GM18498 (cell line): ENCODE data around the gene ARID3C.
A peak's percentile ranks its signal among the peaks of the same experiment; 100 is the strongest.
"Not testable (repeated sequence)": the region's sequence is repeated elsewhere in the genome, so short reads cannot be mapped to it uniquely, and the experiment has no call there.

Experiments used
- ATAC-seq: cut with Tn5 transposase; IDR thresholded peaks from one replicate; pipeline ENCODE4 v1.9.1; 2021; ENCODE audit warnings: mild to moderate bottlenecking, moderate library complexity; ENCODE audit not compliant: unreplicated experiment

The ARID3C gene

GRCh38 chr9:34652602-34653000 lies 23.7 kb upstream of the ARID3C start:
- no peak for ATAC-seq

GRCh38 chr9:34651876-34652601 lies 23.2 kb upstream of the ARID3C start, which contains the start of gene IL11RA:
Gene IL11RA, plus strand, starts transcription at chr9:34652185. Its CDS starts 3,033 bp downstream, at chr9:34655218.
- no peak for ATAC-seq

DNA sequence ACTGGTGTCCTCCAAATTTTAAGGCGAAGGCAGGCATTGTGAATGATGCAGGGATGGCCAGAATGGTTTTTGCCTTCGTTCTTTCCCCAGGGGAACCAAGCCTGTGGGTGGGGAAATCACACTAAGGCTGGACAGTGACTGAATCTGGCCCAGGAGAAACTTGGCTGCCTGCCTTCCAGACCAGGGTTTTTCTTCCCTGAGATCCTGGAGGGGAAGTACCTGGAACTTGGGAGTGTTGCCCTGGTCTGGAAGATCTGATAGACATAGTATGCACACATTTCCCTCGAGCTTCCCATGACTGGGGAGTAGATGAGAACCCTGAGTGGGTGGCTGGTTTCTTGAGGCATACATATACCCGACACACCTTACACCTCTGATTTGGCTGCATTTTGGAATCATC lies 22.5 kb upstream of the ARID3C start:
- no peak for ATAC-seq

DNA sequence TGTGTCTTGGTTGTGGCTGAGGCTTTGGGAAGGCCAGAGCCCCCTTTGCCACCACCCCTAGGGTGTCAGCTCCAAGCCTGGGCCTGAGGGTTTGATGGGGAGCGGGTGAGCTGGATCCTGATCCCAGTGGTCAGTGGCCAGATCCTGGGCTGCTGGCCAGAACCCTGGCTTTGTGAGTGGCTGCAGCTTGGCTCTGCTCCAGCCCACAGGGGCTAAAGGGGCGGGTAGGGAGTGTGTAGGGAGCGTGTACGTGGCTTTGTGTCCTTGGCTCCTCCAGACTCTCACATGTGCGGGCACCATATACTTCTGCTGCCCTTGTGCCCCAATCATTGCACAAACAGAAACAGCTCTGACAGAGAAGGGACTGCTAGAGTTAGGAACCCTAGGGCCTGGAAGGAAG lies 21.9 kb upstream of the ARID3C start:
- no peak for ATAC-seq

DNA sequence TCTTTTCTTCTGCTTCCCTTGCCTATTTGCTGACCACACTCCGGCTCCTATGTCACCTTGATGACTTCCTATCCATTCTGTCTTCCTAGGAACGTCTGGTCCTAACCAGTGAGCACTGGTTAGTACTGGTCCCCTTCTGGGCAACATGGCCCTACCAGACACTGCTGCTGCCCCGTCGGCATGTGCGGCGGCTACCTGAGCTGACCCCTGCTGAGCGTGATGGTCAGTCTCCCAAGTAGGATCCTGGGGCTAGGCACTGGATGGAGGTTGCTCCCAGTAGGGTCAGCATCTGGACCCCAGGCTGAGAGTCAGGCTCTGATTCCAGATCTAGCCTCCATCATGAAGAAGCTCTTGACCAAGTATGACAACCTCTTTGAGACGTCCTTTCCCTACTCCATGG lies 19.8 kb upstream of the ARID3C start:
- ATAC-seq: no peak

- no peak for ATAC-seq
Observed at GRCh38 chr9:34647651-34648050, 18.8 kb upstream of the ARID3C start.

GRCh38 chr9:34647084-34647403 lies 18.2 kb upstream of the ARID3C start:
- ATAC-seq: no peak

DNA sequence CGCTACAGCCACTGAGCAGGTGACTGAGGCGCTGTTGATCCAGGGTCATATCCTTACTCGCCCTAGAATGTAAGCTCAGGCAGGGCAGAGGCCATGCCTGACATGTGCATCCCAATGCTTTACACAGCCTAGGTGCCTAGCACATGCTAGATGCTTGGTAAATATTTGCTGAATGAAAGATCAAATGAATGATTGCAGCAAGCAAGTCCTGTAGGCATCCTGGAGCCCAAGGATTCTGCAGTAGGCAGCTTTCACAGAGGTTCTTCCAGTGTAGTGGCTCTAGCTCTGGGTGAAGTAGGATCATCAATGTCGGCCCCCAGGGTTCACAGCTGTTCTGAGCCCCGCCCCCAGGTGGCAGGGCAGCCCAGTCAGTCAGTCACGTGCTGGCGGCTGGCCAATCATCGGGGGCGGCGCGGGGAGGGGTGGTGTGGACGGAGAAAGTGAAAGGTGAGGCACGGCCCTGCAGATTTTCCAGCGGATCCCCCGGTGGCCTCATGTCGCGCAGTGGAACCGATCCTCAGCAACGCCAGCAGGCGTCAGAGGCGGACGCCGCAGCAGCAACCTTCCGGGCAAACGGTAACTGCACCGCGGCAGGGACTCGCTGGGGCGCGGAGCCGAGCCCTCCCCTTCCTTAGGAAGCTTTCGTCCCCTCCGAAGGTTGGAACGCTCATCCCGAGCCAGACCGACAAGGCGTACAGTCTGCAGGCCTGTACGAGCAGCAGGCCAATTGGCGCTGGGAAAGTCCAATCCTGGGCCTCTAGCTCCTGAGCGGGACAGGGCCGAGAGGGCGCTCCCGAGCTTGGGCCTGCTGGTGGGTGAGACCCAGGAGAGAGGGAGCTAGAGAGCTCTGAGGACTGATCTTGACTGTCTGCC lies 17.6 kb upstream of the ARID3C start, which contains the start of gene GALT:
GALT (plus strand) TSS at position 465 of the 873 bp plus-strand sequence; CDS start at position 495, 30 bp downstream.
- ATAC-seq: peak; percentile 91

GRCh38 chr9:34644766-34645314 lies 16.0 kb upstream of the ARID3C start:
- ATAC-seq: no peak

- no peak for ATAC-seq
Observed at GRCh38 chr9:34642679-34643078, 13.8 kb upstream of the ARID3C start.

DNA sequence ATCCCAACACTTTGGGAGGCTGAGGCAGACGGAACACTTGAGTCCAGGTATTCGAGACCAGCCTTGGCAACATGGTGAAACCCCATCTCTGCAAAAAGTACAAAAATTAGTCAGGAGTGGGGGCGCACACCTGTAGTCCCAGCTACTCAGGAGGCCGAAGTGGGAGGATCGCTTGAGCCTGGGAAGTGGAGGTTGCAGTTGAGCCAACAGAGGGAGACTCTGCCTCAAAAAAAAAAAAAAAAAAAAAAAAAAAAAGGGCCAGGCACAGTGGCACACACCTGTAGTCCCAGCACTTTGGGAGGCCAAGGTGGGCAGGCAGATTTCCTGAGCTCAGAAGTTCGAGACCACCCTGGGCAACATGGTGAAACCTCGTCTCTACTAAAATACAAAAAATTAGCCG lies 10.5 kb upstream of the ARID3C start:
- not testable (repeated sequence) for ATAC-seq

GRCh38 chr9:34638138-34638445 lies 9.2 kb upstream of the ARID3C start:
- no peak for ATAC-seq

DNA sequence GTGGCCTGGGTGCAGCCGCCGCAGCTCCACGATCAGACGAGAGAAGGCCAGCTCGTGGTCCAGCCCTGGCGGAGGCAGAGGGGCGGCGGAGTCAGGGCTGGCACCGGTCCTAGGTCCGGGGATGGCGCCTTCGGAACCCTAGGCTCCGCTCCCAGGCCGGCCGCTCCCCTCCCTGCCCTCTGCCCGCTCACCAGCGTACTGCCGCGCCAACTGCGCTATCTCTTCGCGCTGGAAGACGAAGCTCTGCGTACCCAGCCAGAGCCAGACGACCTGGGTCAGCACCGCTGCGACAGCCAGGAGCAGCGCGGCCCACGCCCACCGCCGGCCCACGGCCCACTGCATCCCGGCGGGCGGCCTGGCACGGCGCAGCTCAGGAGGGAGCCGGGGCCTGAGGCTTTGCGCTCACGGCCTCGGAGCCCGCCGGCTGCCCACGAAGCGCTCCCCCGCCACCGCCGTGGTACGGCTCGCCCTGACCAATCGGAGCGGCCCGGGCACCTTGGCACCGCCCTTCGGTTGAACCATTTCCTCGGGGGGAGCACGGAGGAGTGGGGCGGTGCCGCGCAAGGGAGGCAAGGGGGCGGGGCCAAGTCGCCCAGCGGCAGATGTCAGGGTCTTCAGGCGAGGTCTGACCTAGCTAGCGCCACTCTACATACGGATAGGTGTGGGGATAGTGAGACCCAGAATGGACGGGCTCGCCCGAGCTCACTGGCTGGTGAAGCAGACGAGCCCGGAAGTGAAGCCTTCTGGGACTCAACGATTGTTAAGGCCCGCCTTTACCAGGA lies 8.7 kb upstream of the ARID3C start, which contains the start of gene SIGMAR1:
SIGMAR1 (minus strand) TSS at position 432 of the 782 bp plus-strand sequence; CDS start at position 342, 90 bp downstream.
- peak; percentile 91 for ATAC-seq

GRCh38 chr9:34636791-34637355 lies 8.0 kb upstream of the ARID3C start:
- no peak for ATAC-seq

DNA sequence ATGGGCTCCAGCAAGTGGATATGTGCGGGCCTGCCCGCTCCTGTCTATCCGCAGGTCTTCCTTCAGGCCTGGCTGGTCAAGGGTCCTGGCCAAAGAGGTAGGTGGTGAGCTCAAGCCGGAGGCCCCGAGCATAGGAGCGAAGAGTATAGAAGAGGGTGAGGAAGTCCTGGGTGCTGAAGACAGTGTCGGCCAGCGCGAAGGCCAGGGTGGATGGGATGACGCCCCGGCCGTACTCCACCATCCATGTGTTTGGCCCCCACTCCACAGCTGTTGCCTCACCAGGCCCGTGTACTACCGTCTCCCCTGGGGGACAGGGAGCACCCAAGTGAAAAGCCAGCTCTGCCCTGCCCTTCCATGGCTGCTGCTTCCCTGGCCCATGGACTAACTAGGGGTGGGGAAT lies 6.7 kb upstream of the ARID3C start:
- ATAC-seq: no peak

GRCh38 chr9:34634551-34635248 lies 5.8 kb upstream of the ARID3C start:
- ATAC-seq: no peak

GRCh38 chr9:34633851-34634550 lies 5.1 kb upstream of the ARID3C start:
- peak; percentile 39 for ATAC-seq

DNA sequence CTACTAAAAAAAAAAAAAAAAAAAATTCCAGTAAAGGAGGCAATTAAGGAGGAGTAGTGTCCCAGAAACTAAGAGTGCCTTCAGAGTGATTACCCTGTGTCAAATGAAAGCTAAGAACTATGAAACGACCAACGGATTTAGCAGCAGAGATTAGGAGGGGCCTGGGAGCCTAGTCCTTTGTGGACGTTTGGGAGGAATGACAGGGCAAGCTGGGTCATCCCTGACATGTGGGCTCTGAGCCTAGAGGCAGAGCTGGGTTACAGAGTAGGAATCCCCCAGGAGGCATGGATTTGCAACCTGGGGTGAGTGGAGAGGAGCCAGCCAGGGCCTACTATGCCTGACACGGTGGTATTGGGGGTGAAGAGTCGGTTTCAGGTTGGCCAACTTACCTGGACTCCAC lies 4.3 kb upstream of the ARID3C start:
- ATAC-seq: no peak

DNA sequence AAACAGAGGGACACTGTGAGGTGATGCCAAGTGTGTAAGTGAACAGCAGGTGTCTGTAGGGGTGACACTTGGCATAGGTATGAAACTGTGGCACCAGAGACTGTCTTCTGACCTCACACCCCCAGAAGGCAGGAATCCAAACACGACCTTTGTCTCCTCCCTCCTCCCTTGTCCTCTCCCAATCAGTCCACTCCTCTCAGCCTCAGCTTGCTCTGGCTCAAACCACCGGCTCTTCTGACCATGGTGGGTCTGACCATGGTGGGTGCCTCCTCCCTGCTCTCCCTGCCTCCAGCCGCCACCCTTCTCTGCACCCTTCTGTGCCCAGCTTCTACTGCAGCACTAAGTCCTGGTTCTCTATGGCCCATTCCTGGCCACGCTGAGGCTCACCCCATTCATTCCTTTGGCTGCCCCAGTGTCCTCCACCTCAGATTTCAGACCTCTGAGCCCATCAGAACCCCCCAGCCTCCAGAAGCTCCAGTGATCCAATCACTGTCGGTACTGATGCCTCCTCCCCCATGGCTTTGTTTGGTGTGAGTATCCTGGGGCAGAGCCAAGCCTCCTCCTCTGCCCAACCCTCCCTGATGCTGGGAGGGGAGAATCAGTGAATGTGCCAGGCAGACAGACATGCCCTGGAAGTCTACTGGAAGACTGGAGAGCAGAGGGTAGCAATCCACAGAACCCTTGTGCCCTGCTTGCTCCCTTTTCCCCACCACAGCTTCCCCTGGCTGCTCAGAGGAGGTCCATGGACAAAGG lies 1.7 kb upstream of the ARID3C start:
- ATAC-seq: no peak
